Measurements from ENCODE around the gene HNRNPAB.

DNA sequence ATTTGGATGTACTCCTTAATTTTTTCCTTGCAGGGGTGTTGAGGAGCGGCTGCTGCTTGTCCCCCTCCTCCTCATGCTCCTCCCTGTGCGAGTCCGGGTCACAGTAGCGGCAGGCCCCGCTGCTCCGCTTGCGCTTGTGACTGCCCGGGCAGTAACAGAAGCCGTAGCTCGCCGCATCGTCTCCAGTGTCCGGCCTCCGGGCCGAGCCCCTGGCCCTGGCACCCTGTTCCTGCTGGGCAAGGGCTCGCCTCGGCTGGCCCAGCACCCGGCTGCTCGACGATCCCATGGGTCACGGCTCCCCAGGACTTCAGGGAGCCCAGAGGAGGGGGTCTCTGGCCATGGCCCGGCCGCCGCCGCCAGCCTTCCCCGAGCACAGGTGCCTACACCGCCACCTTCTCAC is 17.3 kb upstream of the HNRNPAB start, which contains the start of gene GMCL2:
- TF ChIP-seq, protein P1, sequence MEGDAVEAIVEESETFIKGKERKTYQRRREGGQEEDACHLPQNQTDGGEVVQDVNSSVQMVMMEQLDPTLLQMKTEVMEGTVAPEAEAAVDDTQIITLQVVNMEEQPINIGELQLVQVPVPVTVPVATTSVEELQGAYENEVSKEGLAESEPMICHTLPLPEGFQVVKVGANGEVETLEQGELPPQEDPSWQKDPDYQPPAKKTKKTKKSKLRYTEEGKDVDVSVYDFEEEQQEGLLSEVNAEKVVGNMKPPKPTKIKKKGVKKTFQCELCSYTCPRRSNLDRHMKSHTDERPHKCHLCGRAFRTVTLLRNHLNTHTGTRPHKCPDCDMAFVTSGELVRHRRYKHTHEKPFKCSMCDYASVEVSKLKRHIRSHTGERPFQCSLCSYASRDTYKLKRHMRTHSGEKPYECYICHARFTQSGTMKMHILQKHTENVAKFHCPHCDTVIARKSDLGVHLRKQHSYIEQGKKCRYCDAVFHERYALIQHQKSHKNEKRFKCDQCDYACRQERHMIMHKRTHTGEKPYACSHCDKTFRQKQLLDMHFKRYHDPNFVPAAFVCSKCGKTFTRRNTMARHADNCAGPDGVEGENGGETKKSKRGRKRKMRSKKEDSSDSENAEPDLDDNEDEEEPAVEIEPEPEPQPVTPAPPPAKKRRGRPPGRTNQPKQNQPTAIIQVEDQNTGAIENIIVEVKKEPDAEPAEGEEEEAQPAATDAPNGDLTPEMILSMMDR (conservative IDR thresholded peaks at IDR 0.05 in 1 of 2, IDR thresholded peaks at IDR 0.05 in 1 of 2; ENCODE audit: extremely low read depth in 1 of 2, insufficient read depth in 1 of 2, low read depth in 1 of 2, low read length in 2 of 2): no peak
- no peak for TF ChIP-seq EZH2 (IDR thresholded peaks at IDR 0.05; ENCODE audit: borderline replicate concordance, low read length)
